Right renal cortex interstitium (tissue), 3 donors: Measurements from ENCODE around the gene AP2A2. TPM values are rescaled to one million over a fixed set of nuclear protein-coding genes. Genes with fewer than 3 reads are reported as not detected.

ENCODE experiments used
- DNase-seq, 3 donors: peaks; one replicate each; pipeline ENCODE4 v3.0.0-alpha.2; 2013; ENCODE audit warnings: low read depth in 3 of 3, low spot score in 2 of 3
- polyA plus RNA-seq, 3 donors: library from polyadenylated mRNA; unstranded; fragments of 120-200 nt; gene quantifications; one replicate each; pipeline ENCODE4 v1.2.1, GENCODE V29; 2013; ENCODE audit not compliant: insufficient read length in 3 of 3

The AP2A2 gene
- polyA plus RNA-seq, 3 donors, result 96.8 to 99.9 (median 98.5) TPM

DNA sequence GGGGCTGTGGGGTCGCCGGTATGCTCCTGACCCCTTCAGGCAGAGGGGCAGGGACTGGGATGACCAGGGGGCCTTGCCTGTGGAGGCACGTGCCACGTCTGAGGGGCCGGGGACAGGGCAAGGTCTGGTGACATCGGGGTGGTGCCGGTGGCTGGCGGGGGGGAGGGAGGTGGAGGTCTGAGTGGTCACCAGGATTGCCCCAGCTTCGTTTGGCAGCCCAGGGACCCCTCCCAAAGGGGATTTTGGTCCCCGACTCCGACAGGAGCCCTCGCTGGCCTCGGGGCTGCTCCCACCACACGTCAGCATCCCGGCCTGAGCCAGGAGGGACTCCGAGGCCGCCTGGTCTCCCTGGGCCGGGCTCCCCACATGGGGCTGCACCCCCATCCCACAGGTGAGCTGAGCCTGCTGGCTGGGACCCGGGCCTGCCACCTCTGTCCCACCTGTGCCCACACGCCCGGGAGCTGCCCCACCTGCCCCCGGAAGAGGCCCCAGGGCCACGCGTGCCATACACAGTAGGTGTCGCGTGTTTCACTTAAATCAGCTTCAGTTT lies 111.9 kb downstream of the AP2A2 start:
- DNase-seq, result no peak

GRCh38 chr11:1038361-1038760 lies 112.7 kb downstream of the AP2A2 start:
- DNase-seq, result no peak

GRCh38 chr11:1038921-1039320 lies 113.3 kb downstream of the AP2A2 start:
- DNase-seq, result no peak

- DNase-seq, result no peak
Measured at GRCh38 chr11:1039481-1040427, 114.1 kb downstream of the AP2A2 start.

- DNase-seq, result no peak
Measured at GRCh38 chr11:1040428-1041148, 114.9 kb downstream of the AP2A2 start.

GRCh38 chr11:1041149-1041467 lies 115.4 kb downstream of the AP2A2 start:
- DNase-seq, result no peak

DNA sequence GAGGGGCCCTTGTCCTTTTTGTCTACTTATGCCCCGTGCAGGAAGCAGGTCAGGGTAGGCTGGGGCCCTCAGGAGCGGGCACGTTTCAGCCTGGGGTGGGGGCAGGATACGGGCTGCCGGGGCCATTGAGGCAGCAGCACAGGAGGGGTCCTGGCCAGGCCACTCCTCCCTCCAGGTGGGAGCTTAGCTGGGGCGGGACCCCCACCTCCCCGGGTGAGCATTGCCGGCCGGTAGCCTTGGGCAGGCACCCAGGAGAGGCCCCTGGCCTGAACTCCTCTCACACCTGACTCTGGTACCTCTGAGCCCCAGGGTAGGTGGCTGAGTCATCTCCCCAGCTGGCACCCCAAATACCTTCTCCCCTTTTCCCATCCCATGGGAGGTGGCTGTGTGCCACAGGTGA lies 115.8 kb downstream of the AP2A2 start:
- DNase-seq, result no peak

DNA sequence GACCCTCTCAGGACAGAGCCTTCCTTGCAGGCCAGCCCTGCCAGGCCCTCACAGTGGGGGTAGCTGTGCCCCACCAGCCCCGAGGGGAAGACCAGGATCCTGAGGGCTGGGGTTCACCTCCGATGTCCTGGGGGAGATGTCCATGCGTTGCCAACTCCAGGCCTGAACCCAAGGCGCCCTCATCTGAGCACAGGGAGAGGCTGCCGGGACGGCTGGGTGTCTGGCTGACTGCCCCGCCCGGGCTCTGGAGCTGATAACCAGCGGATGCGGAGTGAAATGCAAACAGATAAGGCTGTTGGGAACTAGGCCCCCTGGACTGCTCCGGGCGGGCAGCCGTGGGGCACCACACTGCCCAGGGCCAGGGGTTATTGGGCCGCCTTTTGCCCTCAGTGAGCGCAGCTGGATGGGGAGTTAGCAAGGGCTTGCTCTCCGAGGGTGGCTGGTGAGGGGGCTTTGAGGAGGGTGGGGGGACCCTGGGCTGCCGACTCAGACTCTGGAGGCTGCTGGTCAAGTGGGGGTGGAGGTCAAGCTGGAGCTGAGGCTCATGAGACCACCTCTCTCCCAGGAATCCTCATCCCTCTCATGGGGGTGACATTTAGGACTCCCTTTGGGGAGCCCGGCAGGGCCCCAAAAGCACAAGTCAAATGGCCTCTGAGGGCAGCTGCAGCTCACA lies 116.4 kb downstream of the AP2A2 start:
- DNase-seq, result no peak

DNA sequence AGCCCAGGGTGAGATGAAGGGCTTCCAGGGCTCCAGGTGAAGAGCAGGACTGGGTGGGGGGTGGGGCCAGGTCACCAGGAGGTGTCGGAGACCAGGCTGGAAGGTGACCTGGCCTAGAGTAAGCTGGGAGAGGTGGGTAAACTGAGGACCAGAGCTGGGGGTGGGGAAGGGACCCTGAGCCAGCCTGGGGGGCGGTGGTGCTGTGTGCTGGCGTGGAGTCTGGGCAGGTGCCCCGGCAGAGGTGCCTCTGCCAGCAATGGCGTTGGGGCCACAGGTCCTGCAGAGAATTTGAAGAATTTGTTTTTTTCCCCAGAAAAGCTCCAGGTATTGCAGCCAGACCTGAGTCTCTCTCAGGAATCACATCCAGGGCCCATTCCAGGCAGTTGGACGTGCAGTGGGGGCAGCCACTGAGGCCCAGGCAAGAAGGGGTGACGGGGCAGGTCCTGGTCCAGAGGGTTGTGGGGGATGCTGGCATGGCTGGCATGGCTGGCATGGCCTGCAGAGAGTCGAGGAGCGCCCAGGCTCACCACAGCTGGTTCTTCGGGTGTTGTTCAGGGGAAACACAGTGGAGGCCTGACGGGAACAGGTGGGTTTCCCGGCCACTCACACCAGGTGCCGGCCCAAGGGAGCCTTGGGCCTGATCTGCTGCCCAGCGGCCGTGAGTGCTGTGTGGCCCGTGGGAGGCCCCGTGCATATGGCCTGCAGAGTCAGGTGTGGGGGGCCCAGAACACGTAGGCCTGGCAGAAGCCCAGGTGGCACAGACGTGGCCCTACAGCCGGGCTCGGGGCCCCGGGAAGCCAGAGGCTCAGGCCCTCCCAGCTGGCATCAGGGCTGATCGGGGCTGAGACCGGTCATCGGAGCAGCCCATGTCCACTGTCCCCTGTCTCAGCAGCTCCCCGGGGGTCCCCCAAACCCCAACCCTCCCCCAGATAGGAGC lies 117.2 kb downstream of the AP2A2 start:
- no peak for DNase-seq

GRCh38 chr11:1043563-1044096 lies 118.0 kb downstream of the AP2A2 start:
- DNase-seq, result no peak

DNA sequence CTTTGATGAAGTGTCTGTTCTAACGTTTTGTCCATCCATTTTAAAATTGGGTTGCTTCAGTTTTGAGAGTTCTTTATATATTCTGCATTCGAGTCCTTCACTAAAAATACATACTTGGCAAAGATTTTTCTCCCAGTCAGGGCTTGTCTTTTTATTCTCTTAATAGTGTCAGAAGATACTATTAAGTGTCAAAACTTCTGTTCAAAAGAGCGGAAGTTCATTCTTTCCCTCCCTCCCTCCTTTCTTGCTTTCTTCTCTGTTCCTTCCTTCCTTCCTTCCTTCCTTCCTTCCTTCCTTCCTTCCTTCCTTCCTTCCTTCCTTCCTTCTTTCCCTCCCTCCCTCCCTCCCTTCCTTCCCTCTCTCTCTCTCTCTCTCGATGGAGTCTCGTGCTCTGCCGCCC lies 118.5 kb downstream of the AP2A2 start:
- DNase-seq, result no peak

- no peak for DNase-seq
Measured at GRCh38 chr11:1047595-1048156, 122.0 kb downstream of the AP2A2 start.

DNA sequence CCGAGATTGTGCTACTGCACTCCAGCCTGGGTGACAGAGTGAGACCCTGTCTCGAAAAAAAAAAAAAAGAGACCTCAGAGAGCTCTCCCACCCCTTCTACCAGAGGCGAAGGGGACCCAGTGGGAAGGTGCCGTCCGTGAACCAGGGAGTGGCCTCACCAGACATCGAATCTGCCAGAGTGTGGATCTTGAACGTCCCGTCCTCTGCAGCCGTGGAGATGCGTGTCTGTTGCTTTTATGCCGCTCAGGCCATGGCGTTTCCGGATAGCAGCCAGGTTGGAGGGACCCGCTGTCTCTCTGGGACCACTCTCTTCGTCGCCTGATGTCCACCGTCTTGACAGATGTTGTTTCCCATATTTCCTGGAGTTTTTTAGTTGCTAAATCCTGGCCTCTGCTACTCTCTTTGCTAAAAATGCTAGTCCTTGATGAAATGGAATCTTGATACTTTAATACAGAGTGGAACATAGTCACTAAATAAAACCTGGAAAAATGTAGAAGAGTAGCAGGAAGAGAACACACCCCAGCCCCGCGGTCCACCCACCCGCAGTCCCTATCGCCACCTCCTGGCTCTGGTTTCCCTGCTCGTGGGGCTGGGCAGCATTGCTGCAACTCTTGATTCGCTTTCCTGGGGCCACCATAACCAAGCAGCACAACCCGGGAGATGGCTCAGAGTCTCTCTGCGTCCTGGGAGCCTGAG lies 122.9 kb downstream of the AP2A2 start:
- DNase-seq, result no peak

DNA sequence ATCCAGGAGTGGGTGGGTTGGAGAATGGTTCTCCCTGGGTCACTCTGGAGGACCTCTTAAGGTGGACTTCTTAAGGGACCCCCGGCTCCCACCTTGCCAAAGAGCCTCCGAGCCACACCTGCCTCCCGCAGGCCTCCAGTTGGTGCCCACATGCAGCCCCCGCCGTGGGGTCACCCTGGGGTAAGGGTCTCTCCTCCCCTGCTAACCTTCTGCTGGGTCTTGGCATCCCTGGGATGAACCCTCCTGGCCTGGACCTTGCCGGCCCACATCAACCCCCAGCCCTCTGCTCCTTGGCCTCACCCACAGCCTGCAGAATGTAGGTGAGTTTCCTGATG lies 123.4 kb downstream of the AP2A2 start:
- no peak for DNase-seq

- no peak for DNase-seq
Measured at GRCh38 chr11:1049431-1049891, 123.8 kb downstream of the AP2A2 start.

DNA sequence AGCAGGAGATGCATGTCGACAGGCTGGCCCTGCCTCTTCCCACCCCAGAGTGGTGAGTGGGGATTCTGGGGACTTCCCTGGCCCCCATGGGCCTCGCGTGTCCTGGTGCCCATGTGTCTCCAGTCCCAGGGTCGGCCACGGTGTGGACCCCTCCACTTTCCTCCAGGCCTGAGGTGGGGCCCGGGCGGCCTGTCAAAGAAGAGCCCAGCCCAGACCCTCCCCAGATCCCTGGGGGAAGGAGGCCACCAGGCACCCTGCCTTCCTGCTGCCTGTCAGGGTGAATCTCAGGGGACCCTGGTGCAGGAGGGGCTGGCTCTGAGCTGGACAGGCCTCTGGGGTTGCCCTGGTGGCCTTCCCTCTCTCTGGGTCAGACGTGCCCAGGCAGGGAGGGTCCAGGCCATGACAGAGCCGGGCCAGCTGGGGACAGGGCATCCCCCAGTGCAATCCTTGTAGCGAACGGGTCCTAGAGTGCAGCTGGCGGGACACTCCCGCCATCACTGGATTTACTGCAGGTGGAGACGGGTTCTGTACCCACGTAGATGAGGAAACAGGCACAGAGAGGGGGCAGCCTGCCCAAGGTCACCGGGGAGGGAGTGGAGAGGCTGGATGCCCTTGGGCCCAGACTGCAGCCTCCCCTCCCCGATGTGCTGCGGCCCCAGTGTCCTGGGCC lies 124.4 kb downstream of the AP2A2 start:
- DNase-seq, result no peak

GRCh38 chr11:1050581-1051355 lies 125.1 kb downstream of the AP2A2 start:
- DNase-seq, result peak; percentile 31 to 56 (median 45)
